NK-92 treated with Interleukin-12 subunit alpha and Interleukin-12 subunit beta, amount 100 ng/mL, for 24 hours (cell line): ENCODE results near the gene GSDME.
A peak's percentile ranks its signal among the peaks of the same experiment; 100 is the strongest.
"Not testable (repeated sequence)": the region's sequence is repeated elsewhere in the genome, so short reads cannot be mapped to it uniquely, and the experiment has no call there.

Experiments used
- DNase-seq: peaks from one replicate; lab custom pipeline; 2025; lab: John Stamatoyannopoulos, UW

The GSDME gene

GRCh38 chr7:24757353-24758275, at the start of gene GSDME:
Gene GSDME, minus strand, starts transcription at chr7:24757464. Its CDS starts 7,690 bp downstream, at chr7:24749774.
- DNase-seq = no peak

GRCh38 chr7:24802300-24802699, 45.0 kb upstream of the GSDME start:
- no peak for DNase-seq

- DNase-seq = no peak
These were observed 44.6 kb upstream of the GSDME start for GRCh38 chr7:24801883-24802282.

GRCh38 chr7:24800667-24801066, 43.4 kb upstream of the GSDME start:
- no peak for DNase-seq

GRCh38 chr7:24800073-24800472, 42.8 kb upstream of the GSDME start:
- no peak for DNase-seq

- DNase-seq = no peak
These were observed 42.2 kb upstream of the GSDME start for GRCh38 chr7:24799506-24799905.

- DNase-seq = no peak
These were observed 41.0 kb upstream of the GSDME start for GRCh38 chr7:24798261-24798660.

GRCh38 chr7:24797270-24797669, 40.0 kb upstream of the GSDME start:
- no peak for DNase-seq

GRCh38 chr7:24795407-24795767, 38.1 kb upstream of the GSDME start:
- no peak for DNase-seq

- not testable (repeated sequence) for DNase-seq
These were observed 37.6 kb upstream of the GSDME start for GRCh38 chr7:24794751-24795406.

- no peak for DNase-seq
These were observed 36.9 kb upstream of the GSDME start for GRCh38 chr7:24793982-24794648.

GRCh38 chr7:24788961-24789576, 31.8 kb upstream of the GSDME start:
- DNase-seq = no peak

GRCh38 chr7:24788075-24788474, 30.8 kb upstream of the GSDME start:
- no peak for DNase-seq

- peak; percentile 18 for DNase-seq
These were observed 29.7 kb upstream of the GSDME start for GRCh38 chr7:24786941-24787340.

- peak; percentile 8 for DNase-seq
These were observed 29.0 kb upstream of the GSDME start for GRCh38 chr7:24786306-24786705.

GRCh38 chr7:24784277-24784676, 27.0 kb upstream of the GSDME start:
- DNase-seq = no peak

- no peak for DNase-seq
These were observed 26.4 kb upstream of the GSDME start for GRCh38 chr7:24783698-24784097.

GRCh38 chr7:24781106-24781505, 23.8 kb upstream of the GSDME start:
- DNase-seq = no peak

GRCh38 chr7:24779283-24779655, 22.0 kb upstream of the GSDME start:
- no peak for DNase-seq

- no peak for DNase-seq
These were observed 21.4 kb upstream of the GSDME start for GRCh38 chr7:24778543-24779282.

- no peak for DNase-seq
These were observed 20.5 kb upstream of the GSDME start for GRCh38 chr7:24777806-24778205.

GRCh38 chr7:24773646-24774045, 16.4 kb upstream of the GSDME start:
- DNase-seq = no peak
